ENCODE data around the gene HNMT. TPM values are rescaled to one million over a fixed set of nuclear protein-coding genes. Genes with fewer than 3 reads are reported as not detected.

Gene HNMT
- 31.0 and 37.5 TPM in 2 replicates for total RNA-seq

DNA sequence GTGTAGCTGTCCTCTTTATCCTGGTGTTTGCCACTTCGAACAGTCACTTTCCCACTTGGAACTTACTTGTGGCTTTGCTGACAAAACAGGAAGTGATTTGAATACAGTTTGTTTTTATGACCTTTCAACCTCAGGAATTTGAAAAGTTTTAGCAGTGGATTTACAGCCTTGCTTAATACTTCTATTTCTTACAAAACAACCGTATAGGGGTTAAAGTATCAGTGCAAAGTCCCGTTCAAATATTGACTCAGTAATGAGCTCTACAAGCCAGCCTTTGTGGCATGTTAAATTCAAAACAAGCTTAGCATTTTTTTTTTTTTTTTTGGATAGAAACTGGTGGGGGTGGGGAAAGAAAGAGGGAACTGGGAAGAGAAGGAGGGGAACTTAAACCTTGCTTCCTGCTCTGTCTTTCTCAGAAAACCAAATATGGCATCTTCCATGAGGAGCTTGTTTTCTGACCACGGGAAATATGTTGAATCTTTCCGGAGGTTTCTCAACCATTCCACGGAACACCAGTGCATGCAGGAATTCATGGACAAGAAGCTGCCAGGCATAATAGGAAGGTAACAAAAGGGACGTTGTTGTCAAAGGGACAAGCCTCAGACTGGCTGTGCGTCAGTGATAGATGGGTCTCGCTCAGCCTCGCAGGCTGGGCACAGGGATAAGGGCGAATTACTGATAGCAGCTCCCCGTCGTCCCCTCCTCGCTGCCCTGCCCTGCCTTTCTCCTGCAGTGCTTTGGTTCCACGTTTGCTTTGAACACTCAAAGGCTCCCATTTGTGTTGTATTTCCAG lies at the start of gene HNMT:
Gene HNMT (plus strand): TSS at position 408 of the 793 bp plus-strand sequence. CDS start 19 bp downstream, at position 427.

